ENCODE measurements around the gene SOWAHD. TPM values are rescaled to one million over a fixed set of nuclear protein-coding genes. Genes with fewer than 3 reads are reported as not detected.
"Not testable (repeated sequence)": the region's sequence is repeated elsewhere in the genome, so short reads cannot be mapped to it uniquely, and the experiment has no call there.

The SOWAHD gene
- total RNA-seq, result not detected in 2 replicates

GRCh38 chrX:119757979-119758730, at the start of gene SOWAHD:
TSS of gene SOWAHD (plus strand) at chrX:119758588. CDS start at chrX:119758668, 80 bp downstream.
- no peak for DNase-seq (ENCODE audit: low read depth, low spot score)

- DNase-seq (ENCODE audit: low read depth, low spot score), result no peak
Observed at GRCh38 chrX:119708936-119709335, 49.5 kb upstream of the SOWAHD start.

GRCh38 chrX:119709630-119710029, 48.8 kb upstream of the SOWAHD start:
- no peak for DNase-seq (ENCODE audit: low read depth, low spot score)

- no peak for DNase-seq (ENCODE audit: low read depth, low spot score)
Observed at GRCh38 chrX:119721487-119721886, 36.9 kb upstream of the SOWAHD start.

DNA sequence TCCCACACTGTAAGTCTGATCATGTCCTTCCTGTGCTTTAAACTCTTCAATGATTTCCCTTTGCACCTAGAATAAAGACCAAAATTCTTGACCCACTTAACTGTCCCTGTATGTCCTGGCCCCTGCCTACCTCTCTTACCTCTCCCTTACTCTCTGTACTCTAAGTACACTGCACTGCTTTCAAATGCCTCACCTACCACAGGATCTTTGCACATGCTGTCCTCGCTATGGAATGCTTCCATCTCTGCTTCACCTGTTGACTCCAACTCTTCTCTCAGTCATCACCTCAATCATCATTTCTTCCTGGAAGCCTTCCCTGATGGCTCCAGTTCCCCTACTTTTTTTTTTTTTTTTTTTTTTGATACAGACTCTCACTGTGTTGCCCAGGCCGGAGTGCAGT, 36.5 kb upstream of the SOWAHD start:
- no peak for DNase-seq (ENCODE audit: low read depth, low spot score)

- DNase-seq (ENCODE audit: low read depth, low spot score), result no peak
Observed at GRCh38 chrX:119726900-119727555, 31.4 kb upstream of the SOWAHD start.

- no peak for DNase-seq (ENCODE audit: low read depth, low spot score)
Observed at GRCh38 chrX:119728487-119728886, 29.9 kb upstream of the SOWAHD start.

DNA sequence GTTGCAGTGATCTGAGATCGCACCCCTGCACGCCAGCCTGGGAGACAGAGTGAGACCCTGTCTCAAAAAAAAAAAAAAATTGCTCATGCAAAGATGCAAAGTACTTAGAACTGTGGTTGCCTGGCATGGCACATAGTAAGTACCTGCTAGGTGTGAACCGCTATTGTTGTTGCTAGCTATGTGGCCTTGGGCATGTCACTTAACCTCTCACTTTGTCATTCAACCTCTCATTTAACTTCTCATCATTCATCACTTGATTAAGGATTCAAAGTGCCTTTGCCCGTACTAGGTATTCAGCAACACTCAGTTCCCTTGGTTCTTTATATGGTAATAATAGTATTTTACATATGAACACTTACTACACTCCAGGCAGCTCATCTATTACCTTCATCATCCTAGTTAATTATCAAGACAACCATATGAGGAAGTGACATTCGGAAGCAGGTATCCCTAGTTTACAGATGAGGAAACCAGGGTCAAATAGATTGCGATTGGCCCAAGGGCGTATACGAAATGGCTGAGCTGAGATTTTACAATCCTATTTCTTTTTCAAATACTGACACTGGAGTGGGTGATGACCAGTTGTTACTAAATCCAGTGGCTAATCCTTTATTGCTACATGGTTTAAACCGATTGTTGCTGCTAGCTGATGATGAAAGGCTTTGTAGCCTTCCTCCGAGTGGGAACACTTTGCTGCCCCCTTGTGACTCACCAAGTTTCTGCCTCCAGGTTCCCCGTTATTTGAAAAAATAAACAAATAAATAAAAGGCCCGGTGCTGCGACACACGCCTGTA, 28.8 kb upstream of the SOWAHD start:
- DNase-seq (ENCODE audit: low read depth, low spot score), result no peak

DNA sequence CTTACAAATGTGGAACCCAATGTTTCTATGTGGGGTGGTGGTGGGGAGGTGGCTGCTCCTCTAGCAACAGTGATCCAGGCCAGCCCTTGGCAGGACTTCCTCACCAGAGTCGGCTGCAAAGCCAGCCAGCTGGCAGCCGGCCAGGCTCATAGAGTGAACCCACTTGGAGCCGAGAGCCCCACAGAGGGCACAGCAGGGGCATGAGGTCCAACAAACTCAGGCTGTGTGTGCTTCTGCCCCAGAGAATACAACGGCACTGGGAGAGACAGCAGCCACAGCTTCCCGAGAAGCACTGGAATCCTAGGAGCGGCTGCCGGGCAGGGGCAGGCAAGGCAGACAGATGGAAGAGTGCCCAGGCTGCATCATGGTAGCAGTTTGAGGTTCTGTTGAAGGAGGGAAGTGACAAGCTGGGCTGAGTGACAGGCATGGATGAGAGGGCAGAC, 23.5 kb upstream of the SOWAHD start:
- no peak for DNase-seq (ENCODE audit: low read depth, low spot score)

DNA sequence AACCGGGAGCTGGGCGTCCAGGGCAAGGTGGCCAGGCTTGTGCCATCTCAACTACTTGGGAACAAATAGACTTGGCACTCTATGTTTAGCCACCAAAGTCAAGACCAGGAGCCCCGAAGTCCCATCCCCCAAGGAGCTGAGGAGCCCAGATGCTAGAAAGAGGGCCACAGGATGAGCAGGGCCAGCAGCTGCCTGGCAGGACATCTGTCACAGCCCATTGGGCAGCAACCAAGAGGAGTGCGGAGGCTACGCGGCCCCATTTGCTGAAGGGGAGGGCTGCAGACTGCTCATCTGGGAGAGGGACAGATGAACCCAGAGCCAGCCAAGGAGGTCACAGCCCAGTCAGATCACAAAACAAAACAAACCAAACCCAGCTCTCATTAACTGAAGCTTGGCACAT, 22.9 kb upstream of the SOWAHD start:
- DNase-seq (ENCODE audit: low read depth, low spot score), result no peak

DNA sequence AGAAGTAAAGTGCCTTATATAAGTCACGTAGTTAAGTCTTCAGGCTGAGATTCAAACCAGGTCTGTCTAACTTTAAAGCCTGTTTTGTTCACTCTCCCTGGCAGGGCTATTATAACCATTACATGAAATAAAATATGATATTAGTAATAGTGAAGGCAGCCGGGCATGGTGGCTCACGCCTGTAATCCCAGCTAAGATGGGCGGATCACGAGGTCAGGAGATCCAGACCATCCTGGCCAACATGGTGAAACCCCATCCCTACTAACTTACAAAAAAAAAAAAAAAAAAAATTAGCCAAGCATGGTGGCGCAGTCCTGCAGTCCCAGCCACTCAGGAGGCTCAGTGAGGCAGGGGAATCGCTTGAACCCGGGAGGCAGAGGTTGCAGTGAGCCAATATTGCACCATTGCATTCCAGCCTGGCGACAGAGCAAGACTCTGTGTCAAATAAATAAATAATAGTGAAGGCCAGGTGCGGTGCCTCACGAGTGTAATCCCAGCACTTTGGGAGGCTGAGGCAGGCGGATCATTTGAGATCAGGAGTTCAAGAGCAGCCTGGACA, 22.1 kb upstream of the SOWAHD start:
- no peak for DNase-seq (ENCODE audit: low read depth, low spot score)

DNA sequence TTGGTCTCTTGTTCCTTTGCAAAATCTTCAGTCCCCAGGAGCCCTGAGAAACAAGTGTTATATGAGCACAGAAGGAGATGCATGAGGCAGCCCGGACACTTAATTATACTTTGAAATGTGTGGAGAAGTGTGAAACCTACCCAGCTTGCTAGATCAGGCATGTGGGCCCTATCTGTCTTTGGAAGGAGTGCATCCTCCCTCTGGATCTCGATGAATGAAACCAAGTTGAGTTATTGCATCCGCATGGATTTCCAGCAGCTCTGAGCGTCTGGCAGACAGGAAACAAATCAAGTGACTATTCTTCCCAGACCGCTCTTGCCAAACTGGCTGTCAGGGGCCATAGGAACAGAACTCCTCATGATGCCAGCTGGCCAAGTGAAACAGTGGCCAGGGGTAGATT, 19.6 kb upstream of the SOWAHD start:
- no peak for DNase-seq (ENCODE audit: low read depth, low spot score)

DNA sequence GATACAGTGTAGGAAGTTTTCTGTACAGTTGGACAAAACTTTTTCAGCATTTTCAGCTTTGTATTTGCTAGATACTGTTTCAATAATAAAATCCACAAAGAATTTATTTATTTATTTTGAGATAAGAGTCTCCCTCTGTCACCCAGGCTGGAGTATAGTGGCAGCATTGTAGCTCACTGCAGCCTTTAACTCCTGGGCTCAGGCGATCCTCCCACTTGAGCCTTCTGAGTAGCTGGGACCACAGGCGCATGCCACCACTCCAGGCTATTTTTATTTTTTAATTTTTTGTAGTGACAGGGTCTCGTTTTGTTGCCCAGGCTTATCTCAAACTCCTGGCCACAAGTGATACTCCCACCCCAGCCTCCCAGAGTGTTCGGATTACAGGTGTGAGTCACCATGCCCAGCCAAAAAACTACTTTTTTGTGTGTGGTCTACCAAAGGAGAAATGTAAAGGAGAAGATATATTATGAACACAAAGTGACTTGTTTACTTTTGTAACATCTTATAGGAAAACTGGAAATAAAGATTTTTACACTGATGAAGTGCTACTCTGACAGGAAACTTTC, 13.0 kb upstream of the SOWAHD start:
- no peak for DNase-seq (ENCODE audit: low read depth, low spot score)

DNA sequence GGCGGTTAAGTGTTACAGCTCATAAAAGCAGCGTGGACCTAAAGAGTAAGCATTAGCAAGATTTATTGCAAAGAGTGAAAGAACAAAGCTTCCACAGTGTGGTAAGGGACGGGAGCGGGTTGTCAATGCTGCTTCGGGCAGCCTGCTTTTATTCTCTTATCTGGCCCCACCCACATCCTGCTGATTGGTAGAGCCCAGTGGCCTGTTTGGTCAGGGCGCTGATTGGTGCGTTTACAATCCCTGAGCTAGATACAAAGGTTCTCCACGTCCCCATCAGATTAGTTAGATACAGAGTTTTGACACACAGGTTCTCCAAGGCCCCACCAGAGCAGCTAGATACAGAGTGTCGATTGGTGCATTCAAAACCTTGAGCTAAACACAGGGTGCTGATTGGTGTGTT, 8.3 kb upstream of the SOWAHD start:
- not testable (repeated sequence) for DNase-seq (ENCODE audit: low read depth, low spot score)

DNA sequence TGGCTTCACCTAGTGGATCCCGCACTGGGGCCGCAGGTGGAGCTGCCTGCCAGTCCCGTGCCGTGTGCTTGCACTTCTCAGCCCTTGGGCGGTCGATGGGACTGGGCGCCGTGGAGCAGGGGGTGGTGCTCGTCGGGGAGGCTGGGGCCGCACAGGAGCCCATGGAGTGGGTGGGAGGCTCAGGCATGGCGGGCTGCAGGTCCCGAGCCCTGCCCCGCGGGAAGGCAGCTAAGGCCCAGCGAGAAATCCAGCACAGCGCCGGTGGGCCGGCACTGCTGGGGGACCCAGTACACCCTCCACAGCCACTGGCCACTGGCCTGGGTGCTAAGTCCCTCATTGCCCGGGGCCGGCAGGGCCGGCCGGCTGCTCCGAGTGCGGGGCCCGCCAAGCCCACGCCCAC, 7.6 kb upstream of the SOWAHD start:
- DNase-seq (ENCODE audit: low read depth, low spot score), result not testable (repeated sequence)

- no peak for DNase-seq (ENCODE audit: low read depth, low spot score)
Observed at GRCh38 chrX:119753001-119753400, 5.4 kb upstream of the SOWAHD start.

DNA sequence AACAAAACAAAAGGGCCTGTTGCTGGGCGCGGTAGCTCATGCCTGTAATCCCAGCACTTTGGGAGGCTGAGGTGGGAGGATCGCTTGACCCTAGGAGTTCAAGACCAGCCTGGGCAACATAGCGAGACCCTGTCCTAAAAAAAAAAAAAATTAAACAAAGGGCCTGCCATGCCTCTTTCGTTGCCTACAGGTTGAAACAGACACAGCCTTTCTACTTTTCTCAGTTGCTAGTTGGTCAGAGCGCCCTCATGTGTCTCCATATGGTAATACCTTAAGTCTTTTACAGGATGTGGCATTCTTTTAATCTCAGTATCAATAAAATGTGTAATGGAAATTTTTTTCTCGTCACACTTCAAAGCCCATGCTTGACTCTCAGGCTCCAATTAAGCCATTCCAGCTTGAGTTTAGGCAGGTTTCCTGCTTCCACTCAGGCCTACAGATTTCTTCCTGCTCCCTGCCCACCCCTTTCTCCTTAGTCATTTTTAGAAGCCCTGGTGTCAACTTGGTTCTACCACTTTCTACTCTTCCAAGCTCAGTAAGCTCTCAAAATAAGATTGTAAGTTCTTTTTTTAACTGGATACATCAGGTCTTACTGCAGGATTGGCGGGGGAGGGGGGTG, 4.6 kb upstream of the SOWAHD start:
- DNase-seq (ENCODE audit: low read depth, low spot score), result no peak

DNA sequence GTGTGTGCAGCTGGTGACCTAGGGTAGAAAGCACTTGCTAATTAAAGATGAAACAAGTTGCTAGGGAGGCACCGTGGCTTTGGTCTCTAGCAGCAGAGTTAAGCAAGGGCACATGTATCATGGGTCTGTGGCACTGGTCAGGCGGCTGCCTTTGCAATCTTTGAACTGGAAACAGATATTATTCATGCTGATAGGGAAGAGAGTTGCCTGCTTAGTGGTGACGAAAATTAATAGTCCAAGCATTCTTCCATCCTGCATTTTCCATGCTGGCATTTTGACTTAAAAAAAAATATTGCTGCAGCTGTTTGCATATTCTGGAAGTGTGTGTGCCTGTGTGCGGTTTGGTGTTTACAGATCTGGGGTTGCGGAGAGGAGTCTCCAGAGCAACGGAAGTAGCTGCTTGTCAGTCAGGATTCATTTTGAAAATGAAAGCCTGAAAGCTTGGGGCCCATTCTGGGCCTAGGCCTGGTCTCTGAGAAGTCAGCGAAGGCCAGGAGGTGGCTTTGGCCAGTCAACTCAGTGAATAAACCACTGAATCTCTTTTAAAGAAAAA, 2.3 kb upstream of the SOWAHD start:
- no peak for DNase-seq (ENCODE audit: low read depth, low spot score)

DNA sequence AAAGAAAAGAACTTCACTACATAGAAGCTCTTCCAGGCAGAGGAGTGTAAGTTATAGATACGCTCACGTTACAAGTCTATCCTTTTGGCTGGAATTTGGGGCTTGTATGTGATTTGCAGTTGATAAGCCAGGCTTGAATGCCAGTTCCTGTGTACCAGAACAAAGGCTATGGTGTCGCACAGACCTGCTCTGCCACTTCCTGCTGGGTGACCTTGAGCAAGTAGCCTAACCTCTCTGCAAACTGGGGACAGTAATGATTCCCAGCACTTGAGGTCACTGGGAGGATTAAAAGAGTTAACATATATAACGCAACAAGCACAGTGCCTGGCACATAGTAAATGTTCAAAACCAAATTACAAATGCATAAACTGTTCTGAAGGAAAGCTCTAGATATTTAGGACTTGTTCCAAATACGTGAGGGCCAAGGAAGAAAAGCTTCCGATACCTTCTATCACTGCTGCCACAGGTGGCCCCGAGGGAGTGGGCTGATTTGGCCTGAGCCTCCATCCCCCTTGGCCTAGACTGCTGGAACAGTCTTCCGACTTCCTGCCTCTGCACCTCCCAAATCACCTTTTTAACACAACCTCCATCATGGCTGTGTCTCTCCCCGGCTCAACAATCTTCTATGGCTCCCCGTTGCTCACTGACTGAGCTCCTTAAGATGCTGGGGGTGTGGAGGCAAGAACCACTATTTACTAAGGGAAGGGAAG, 1.3 kb upstream of the SOWAHD start:
- DNase-seq (ENCODE audit: low read depth, low spot score), result no peak

- no peak for DNase-seq (ENCODE audit: low read depth, low spot score)
Observed at GRCh38 chrX:119757646-119757978, 776 bp upstream of the SOWAHD start.

All from pulmonary artery endothelial cell (primary cell).